ENCODE data around the gene TECPR2. TPM values are rescaled to one million over a fixed set of nuclear protein-coding genes. Genes with fewer than 3 reads are reported as not detected.

Gene TECPR2
- total and polyA plus RNA-seq, 2 experiments from 2014 or later: 9.5 to 20.1 TPM

GRCh38 chr14:102394717-102395375, 32.1 kb downstream of the TECPR2 start:
- no peak overlapping the region for H3K4me3 ChIP-seq
- peaks cover 2% of the 10 kb centered on the region for H3K79me2 ChIP-seq
- no peak overlapping the region for H3K27ac ChIP-seq
- H4K20me1 ChIP-seq (ENCODE audit: insufficient read depth, poor library complexity, severe bottlenecking): no peaks in the 10 kb centered on the region
- 62% methylated on average over 9 of the region's 9 CpGs for WGBS (ENCODE audit: low lambda C conversion rate, missing lambda C conversion rate)
- no peak for TF ChIP-seq EZH2phosphoT487 (IDR thresholded peaks at IDR 0.05; ENCODE audit: low read depth, severe bottlenecking, unreplicated experiment)
- no peak for TF ChIP-seq EZH2 (IDR thresholded peaks at IDR 0.05; ENCODE audit: borderline replicate concordance)
- no peak for TF ChIP-seq CTCF (IDR thresholded peaks at IDR 0.05; ENCODE audit: poor library complexity)
- no peak overlapping the region for H2AFZ ChIP-seq
- H3K9me3 ChIP-seq (ENCODE audit: low read depth): no peaks in the 10 kb centered on the region
- no peaks in the 10 kb centered on the region for H3K27me3 ChIP-seq
- no peak overlapping the region for H3K4me2 ChIP-seq
- no peak for DNase-seq (ENCODE audit: low spot score)
- no peaks in the 10 kb centered on the region for H3K36me3 ChIP-seq (replicated peaks; ENCODE audit: insufficient read depth, low read depth)
- H3K9me2 ChIP-seq (replicated peaks; ENCODE audit: insufficient read depth): no peaks in the 10 kb centered on the region
- no peaks in the 10 kb centered on the region for H3K4me1 ChIP-seq (ENCODE audit: insufficient read depth)

DNA sequence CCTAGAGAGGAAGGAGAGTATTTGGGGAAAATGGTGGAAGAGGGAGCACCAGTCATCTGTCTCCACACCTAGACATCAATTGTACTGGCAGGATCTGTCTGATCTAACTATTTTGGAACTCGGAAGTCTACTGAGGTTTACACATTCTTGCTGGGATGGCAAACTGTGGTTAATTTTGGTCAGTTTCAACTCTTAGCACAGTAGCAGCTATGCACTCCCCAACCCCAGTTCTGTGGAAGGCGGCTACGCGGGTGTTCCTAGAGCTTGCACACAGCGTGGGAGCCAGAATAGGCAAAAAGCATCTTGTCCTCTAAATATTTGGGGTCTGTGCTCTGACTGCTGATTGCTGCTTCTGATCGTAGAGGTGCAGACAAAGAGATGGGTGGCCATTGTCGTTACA, 33.8 kb downstream of the TECPR2 start:
- no peaks in the 10 kb centered on the region for H4K20me1 ChIP-seq (ENCODE audit: insufficient read depth, poor library complexity, severe bottlenecking)
- no peak overlapping the region for H3K4me3 ChIP-seq
- no peak overlapping the region for H2AFZ ChIP-seq
- no peak overlapping the region for H3K27ac ChIP-seq
- no peaks in the 10 kb centered on the region for H3K27me3 ChIP-seq
- TF ChIP-seq EZH2 (IDR thresholded peaks at IDR 0.05; ENCODE audit: borderline replicate concordance) (no peak), CTCF (IDR thresholded peaks at IDR 0.05; ENCODE audit: poor library complexity) (no peak), EZH2phosphoT487 (IDR thresholded peaks at IDR 0.05; ENCODE audit: low read depth, severe bottlenecking, unreplicated experiment) (no peak)
- no peaks in the 10 kb centered on the region for H3K4me1 ChIP-seq (ENCODE audit: insufficient read depth)
- H3K36me3 ChIP-seq (replicated peaks; ENCODE audit: insufficient read depth, low read depth): no peaks in the 10 kb centered on the region
- peaks cover 2% of the 10 kb centered on the region for H3K79me2 ChIP-seq
- H3K9me2 ChIP-seq (replicated peaks; ENCODE audit: insufficient read depth): no peaks in the 10 kb centered on the region
- no peak overlapping the region for H3K4me2 ChIP-seq
- no peak for DNase-seq (ENCODE audit: low spot score)
- no peaks in the 10 kb centered on the region for H3K9me3 ChIP-seq (ENCODE audit: low read depth)
- 88% methylated on average over 7 of the region's 7 CpGs for WGBS (ENCODE audit: low lambda C conversion rate, missing lambda C conversion rate)

- H3K36me3 ChIP-seq (replicated peaks; ENCODE audit: insufficient read depth, low read depth): no peaks in the 10 kb centered on the region
- TF ChIP-seq EZH2 (IDR thresholded peaks at IDR 0.05; ENCODE audit: borderline replicate concordance) (no peak), EZH2phosphoT487 (IDR thresholded peaks at IDR 0.05; ENCODE audit: low read depth, severe bottlenecking, unreplicated experiment) (no peak)
- H2AFZ ChIP-seq: no peak overlapping the region
- peaks cover 12% of the 10 kb centered on the region for H3K9me3 ChIP-seq (ENCODE audit: low read depth)
- no peaks in the 10 kb centered on the region for H4K20me1 ChIP-seq (ENCODE audit: insufficient read depth, poor library complexity, severe bottlenecking)
- H3K4me1 ChIP-seq (ENCODE audit: insufficient read depth): no peaks in the 10 kb centered on the region
- no peak overlapping the region for H3K4me2 ChIP-seq
- H3K27me3 ChIP-seq: no peaks in the 10 kb centered on the region
- H3K9me2 ChIP-seq (replicated peaks; ENCODE audit: insufficient read depth): no peaks in the 10 kb centered on the region
- no peak overlapping the region for H3K4me3 ChIP-seq
- H3K27ac ChIP-seq: no peak overlapping the region
- no peak for DNase-seq (ENCODE audit: low spot score)
- no peaks in the 10 kb centered on the region for H3K79me2 ChIP-seq
These were observed 40.3 kb downstream of the TECPR2 start for GRCh38 chr14:102403028-102403427.

DNA sequence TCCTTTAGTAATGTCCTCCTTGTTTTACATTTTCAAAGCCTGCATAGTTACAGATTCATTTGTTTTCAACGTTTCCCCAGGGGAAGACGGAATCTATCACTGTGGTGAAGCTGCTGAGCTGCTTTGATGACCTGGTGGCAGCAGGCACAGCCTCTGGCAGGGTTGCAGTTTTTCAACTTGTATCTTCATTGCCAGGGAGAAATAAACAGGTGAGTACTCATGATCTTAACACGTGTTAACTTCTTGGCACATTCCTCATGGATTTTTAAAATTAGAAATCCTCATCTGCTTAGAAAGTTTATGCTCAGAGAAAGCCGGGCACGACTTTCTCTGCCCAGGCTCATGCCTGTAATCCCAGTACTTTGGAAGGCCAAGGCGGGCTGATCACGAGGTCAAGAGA, 44.5 kb downstream of the TECPR2 start:
- no peak overlapping the region for H3K4me2 ChIP-seq
- no peak overlapping the region for H3K4me3 ChIP-seq
- no peak overlapping the region for H2AFZ ChIP-seq
- no peaks in the 10 kb centered on the region for H3K9me2 ChIP-seq (replicated peaks; ENCODE audit: insufficient read depth)
- H3K27ac ChIP-seq: no peak overlapping the region
- no peaks in the 10 kb centered on the region for H3K36me3 ChIP-seq (replicated peaks; ENCODE audit: insufficient read depth, low read depth)
- 92% methylated on average over 7 of the region's 7 CpGs for WGBS (ENCODE audit: low lambda C conversion rate, missing lambda C conversion rate)
- H3K4me1 ChIP-seq (ENCODE audit: insufficient read depth): no peaks in the 10 kb centered on the region
- DNase-seq (ENCODE audit: low spot score): no peak
- H3K27me3 ChIP-seq: no peaks in the 10 kb centered on the region
- TF ChIP-seq EZH2phosphoT487 (IDR thresholded peaks at IDR 0.05; ENCODE audit: low read depth, severe bottlenecking, unreplicated experiment) (no peak), CTCF (IDR thresholded peaks at IDR 0.05; ENCODE audit: poor library complexity) (no peak), EZH2 (IDR thresholded peaks at IDR 0.05; ENCODE audit: borderline replicate concordance) (no peak)
- no peaks in the 10 kb centered on the region for H3K79me2 ChIP-seq
- H3K9me3 ChIP-seq (ENCODE audit: low read depth): peaks cover 8% of the 10 kb centered on the region
- H4K20me1 ChIP-seq (ENCODE audit: insufficient read depth, poor library complexity, severe bottlenecking): no peaks in the 10 kb centered on the region
